ENCODE results near the gene GLTP.

GLTP gene

DNA sequence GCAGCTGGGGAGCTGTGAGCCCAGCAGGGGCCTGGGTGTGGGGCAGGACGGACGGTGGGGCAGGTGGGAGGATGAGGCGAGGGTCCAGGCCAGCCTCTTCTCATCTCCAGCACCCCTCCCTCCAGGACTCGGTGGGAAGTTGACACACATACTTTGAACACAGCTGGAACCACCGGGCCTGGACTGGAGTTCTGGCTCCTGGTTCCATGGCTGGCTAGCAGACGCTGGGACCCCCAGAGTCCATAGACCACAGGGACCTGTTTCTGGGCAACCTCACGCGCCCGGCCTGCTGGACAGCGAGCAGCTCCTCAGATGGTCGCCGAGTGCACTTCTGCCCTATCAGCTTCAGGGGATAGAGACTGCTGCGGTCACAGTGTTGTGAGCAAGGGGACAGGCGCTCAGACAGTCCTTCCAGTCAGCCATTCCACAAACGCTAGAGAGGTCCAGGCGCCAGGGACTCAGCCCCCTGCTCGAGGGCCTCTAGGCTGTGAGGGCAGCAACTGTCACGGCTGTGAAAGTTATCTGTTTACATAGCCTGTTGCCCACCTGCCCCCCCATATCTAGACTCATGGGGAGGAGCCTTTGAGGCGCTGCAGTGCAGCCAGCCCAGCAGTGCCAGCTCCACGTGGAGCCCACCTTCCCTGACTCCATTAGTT is 45.0 kb upstream of the GLTP start:
- Histone ChIP-seq H3K36me3 (no peaks in the 10 kb centered on the region), H3K4me3 (ENCODE audit: low read depth, low read length) (no peak overlapping the region), H3K27ac (no peak overlapping the region), H3K9me3 (ENCODE audit: severe bottlenecking) (no peaks in the 10 kb centered on the region), H3K27me3 (ENCODE audit: insufficient read depth, low read depth, severe bottlenecking) (no peaks in the 10 kb centered on the region)
- TF ChIP-seq, protein P1, sequence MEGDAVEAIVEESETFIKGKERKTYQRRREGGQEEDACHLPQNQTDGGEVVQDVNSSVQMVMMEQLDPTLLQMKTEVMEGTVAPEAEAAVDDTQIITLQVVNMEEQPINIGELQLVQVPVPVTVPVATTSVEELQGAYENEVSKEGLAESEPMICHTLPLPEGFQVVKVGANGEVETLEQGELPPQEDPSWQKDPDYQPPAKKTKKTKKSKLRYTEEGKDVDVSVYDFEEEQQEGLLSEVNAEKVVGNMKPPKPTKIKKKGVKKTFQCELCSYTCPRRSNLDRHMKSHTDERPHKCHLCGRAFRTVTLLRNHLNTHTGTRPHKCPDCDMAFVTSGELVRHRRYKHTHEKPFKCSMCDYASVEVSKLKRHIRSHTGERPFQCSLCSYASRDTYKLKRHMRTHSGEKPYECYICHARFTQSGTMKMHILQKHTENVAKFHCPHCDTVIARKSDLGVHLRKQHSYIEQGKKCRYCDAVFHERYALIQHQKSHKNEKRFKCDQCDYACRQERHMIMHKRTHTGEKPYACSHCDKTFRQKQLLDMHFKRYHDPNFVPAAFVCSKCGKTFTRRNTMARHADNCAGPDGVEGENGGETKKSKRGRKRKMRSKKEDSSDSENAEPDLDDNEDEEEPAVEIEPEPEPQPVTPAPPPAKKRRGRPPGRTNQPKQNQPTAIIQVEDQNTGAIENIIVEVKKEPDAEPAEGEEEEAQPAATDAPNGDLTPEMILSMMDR (IDR thresholded peaks at IDR 0.05; ENCODE audit: low read depth, low read length): no peak
- no peak for DNase-seq

GRCh38 chr12:109923481-109924245 is 43.3 kb upstream of the GLTP start:
- Histone ChIP-seq H3K27me3 (ENCODE audit: insufficient read depth, low read depth, severe bottlenecking) (no peaks in the 10 kb centered on the region), H3K27ac (no peak overlapping the region), H3K4me3 (ENCODE audit: low read depth, low read length) (no peak overlapping the region), H3K9me3 (ENCODE audit: severe bottlenecking) (no peaks in the 10 kb centered on the region), H3K36me3 (peaks cover 5% of the 10 kb centered on the region; the same call in 1 of the 2 replicates)
- TF ChIP-seq, protein P1 (IDR thresholded peaks at IDR 0.05; ENCODE audit: low read depth, low read length): no peak
- DNase-seq: no peak

DNA sequence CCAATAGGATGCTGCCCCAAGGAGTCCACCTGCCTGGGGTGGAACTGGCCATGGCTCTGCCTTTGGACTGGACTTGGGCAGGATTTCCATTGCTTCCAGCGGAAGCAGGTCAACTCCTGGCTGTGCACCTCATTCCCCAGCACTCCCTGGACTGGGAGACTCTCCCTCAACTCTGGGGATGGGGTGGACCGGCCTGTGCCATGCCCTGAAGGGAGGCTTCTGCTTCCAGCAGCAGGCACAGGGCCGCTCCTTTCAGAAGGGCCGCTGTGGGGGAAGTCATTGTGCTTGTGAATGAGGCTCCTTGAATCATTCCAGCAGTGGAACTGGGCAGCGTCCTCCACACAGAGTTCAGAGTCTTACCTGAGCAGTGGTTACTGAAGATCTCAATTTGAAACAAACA is 42.7 kb upstream of the GLTP start:
- H3K4me3 ChIP-seq (ENCODE audit: low read depth, low read length): no peak overlapping the region
- no peak overlapping the region for H3K27ac ChIP-seq
- no peak for DNase-seq

DNA sequence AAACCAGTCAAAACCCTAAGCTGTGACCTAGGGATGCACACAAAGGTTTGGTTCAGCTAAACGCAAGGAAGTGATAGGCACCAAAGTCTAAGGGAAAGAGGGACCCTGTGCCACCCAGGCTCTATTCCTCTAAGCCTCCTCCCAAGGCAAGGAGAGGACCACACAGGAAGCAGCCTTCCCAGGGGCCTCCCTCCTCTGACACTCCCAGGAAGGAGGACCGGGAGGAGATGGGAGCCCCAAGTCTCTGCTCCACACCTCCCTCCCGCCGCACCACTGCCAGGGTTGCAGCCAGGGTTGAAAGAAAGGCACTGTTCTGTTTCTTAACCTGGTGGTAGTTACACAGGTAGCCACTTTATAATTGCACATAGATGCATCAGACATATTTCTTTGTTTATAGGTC is 41.6 kb upstream of the GLTP start:
- Histone ChIP-seq H3K9me3 (ENCODE audit: severe bottlenecking) (no peaks in the 10 kb centered on the region), H3K27ac (no peak overlapping the region), H3K4me3 (ENCODE audit: low read depth, low read length) (no peak overlapping the region), H3K27me3 (ENCODE audit: insufficient read depth, low read depth, severe bottlenecking) (no peaks in the 10 kb centered on the region), H3K36me3 (peaks cover 20% of the 10 kb centered on the region)
- TF ChIP-seq, protein P1 (IDR thresholded peaks at IDR 0.05; ENCODE audit: low read depth, low read length): no peak
- DNase-seq: no peak

More for the DNA sequence above, 42.7 kb upstream of the GLTP start:
- Histone ChIP-seq H3K9me3 (ENCODE audit: severe bottlenecking) (no peaks in the 10 kb centered on the region), H3K36me3 (peaks cover 9% of the 10 kb centered on the region), H3K27me3 (ENCODE audit: insufficient read depth, low read depth, severe bottlenecking) (no peaks in the 10 kb centered on the region)
- TF ChIP-seq, protein P1 (IDR thresholded peaks at IDR 0.05; ENCODE audit: low read depth, low read length): no peak

DNA sequence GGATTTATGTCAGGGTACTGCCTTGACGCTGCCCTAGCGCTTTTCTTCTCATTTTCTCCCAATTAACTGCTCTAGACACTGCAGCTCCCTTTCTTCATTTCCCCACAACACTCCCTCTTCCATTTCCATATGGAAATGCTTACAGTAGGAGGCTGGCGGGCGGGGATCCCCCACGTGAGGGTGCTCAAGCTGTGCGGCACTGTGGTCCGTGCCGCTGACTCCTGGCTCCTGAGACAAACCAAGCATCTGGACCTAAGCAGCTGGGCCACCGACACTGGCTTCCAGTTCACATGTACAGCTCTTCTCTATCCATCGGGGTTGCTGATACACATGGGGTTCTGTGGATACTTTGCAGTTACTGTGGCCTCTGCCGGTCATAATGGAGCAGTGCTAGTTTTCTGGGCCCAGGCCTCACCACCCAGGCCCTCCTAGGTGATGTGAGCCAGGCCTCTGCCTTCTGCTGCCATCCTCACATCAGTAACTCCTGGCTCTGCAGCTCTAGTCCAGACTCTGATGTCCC is 40.0 kb upstream of the GLTP start:
- H3K27ac ChIP-seq: no peak overlapping the region
- TF ChIP-seq, protein P1 (IDR thresholded peaks at IDR 0.05; ENCODE audit: low read depth, low read length): no peak
- H3K27me3 ChIP-seq (ENCODE audit: insufficient read depth, low read depth, severe bottlenecking): no peaks in the 10 kb centered on the region
- peaks cover 36% of the 10 kb centered on the region for H3K36me3 ChIP-seq
- no peaks in the 10 kb centered on the region for H3K9me3 ChIP-seq (ENCODE audit: severe bottlenecking)
- no peak overlapping the region for H3K4me3 ChIP-seq (ENCODE audit: low read depth, low read length)
- DNase-seq: no peak
